H1 (cell line): ENCODE data around the gene BRD8. TPM values are rescaled to one million over a fixed set of nuclear protein-coding genes. Genes with fewer than 3 reads are reported as not detected.

Experiments
- CTCF ChIA-PET: fragments of 300-600 bp; sonication (Branson Sonifier 250); formaldehyde crosslinking; loops from one replicate; lab custom pipeline; 2021; ENCODE audit not compliant: partially characterized antibody; lab: Charles Lee
- POLR2A ChIA-PET: fragments of 300-600 bp; sonication (Branson Sonifier 250); formaldehyde crosslinking; loops from one replicate; lab custom pipeline; 2021; ENCODE audit warnings: inconsistent platforms; ENCODE audit not compliant: partially characterized antibody; lab: Charles Lee
- DNase-seq, 2 experiments: peaks; one replicate each; pipeline versions ENCODE4 v3.0.0 to v3.0.0-alpha.2; 2010 to 2022; ENCODE audit warnings: low spot score in 2 of 2, low read depth in 1 of 2, mixed read lengths in 1 of 2
- FAIRE-seq: peaks from 2 replicates; lab custom pipeline; 2011; peaks lifted over from hg19 to GRCh38; lab: Jason Lieb, UNC
- H2AFZ ChIP-seq: 2 replicates; pipeline ENCODE4 v1.8.1; 2012; ENCODE audit warnings: low read length, inconsistent platforms
- H2AK5ac ChIP-seq: 2 replicates; pipeline ENCODE4 v1.6.1; 2013; ENCODE audit warnings: low read depth, low read length
- H2BK120ac ChIP-seq: replicated peaks from 2 replicates; pipeline ENCODE3; 2013; ENCODE audit warnings: low read depth, low read length, inconsistent platforms
- H2BK12ac ChIP-seq: 2 replicates; pipeline ENCODE4 v1.6.1; 2013; ENCODE audit warnings: low read depth, low read length
- H2BK15ac ChIP-seq: 2 replicates; pipeline ENCODE4 v1.6.1; 2013; ENCODE audit warnings: low read length
- H2BK20ac ChIP-seq: 2 replicates; pipeline ENCODE4 v1.6.1; 2013; ENCODE audit warnings: low read length
- H2BK5ac ChIP-seq: 2 replicates; pipeline ENCODE4 v1.6.1; 2013; ENCODE audit warnings: low read depth, low read length
- H3K14ac ChIP-seq: 2 replicates; pipeline ENCODE4 v1.6.1; 2013; ENCODE audit warnings: inconsistent platforms; ENCODE audit not compliant: insufficient read length
- H3K18ac ChIP-seq: 2 replicates; pipeline ENCODE4 v1.6.1; 2013; ENCODE audit warnings: low read length; ENCODE audit errors: extremely low read depth
- H3K23ac ChIP-seq: 2 replicates; pipeline ENCODE4 v1.6.1; 2013; ENCODE audit warnings: inconsistent platforms; ENCODE audit not compliant: insufficient read length
- H3K23me2 ChIP-seq: 2 replicates; pipeline ENCODE4 v1.6.1; 2013; ENCODE audit warnings: low read depth, low read length
- H3K27ac ChIP-seq: 2 replicates; pipeline ENCODE4 v1.6.1; 2011; ENCODE audit warnings: low read depth, low read length, inconsistent platforms
- H3K27me3 ChIP-seq, 4 experiments: replicated peaks in 1 of 4; 1 replicate in 1 of 4; 2 replicates in 3 of 4; pipeline versions ENCODE4 v1.6.1 to v1.8.1; 2011 to 2013; ENCODE audit warnings: low read length in 3 of 4, mild to moderate bottlenecking in 3 of 4, inconsistent platforms in 2 of 4, mixed read lengths in 2 of 4, moderate library complexity in 1 of 4; ENCODE audit not compliant: control insufficient read depth in 3 of 4, insufficient read depth in 3 of 4; ENCODE audit errors: extremely low read depth in 1 of 4
- H3K36me3 ChIP-seq, 4 experiments: 2 replicates each; pipeline versions ENCODE4 v1.6.1 to v1.8.1; 2011 to 2013; ENCODE audit warnings: mild to moderate bottlenecking in 4 of 4, low read length in 3 of 4, moderate library complexity in 2 of 4, control low read depth in 1 of 4, inconsistent platforms in 1 of 4; ENCODE audit not compliant: insufficient read depth in 4 of 4, control insufficient read depth in 2 of 4
- H3K4ac ChIP-seq: replicated peaks from 2 replicates; pipeline ENCODE3; 2013; ENCODE audit warnings: low read length, low read depth, mixed read lengths, inconsistent platforms; ENCODE audit not compliant: insufficient read length
- H3K4me1 ChIP-seq, 4 experiments: replicated peaks in 1 of 4; 1 replicate in 1 of 4; 2 replicates in 3 of 4; pipeline versions ENCODE4 v1.6.1 to v1.8.1; 2011 to 2013; ENCODE audit warnings: low read length in 3 of 4, inconsistent platforms in 2 of 4, mixed read lengths in 1 of 4; ENCODE audit not compliant: insufficient read depth in 4 of 4, control insufficient read depth in 3 of 4
- H3K4me2 ChIP-seq, 2 experiments: 2 replicates each; pipeline versions ENCODE4 v1.6.1 to v1.8.1; 2011 to 2013; ENCODE audit warnings: low read depth in 2 of 2, low read length in 2 of 2, control low read depth in 1 of 2, inconsistent platforms in 1 of 2, mild to moderate bottlenecking in 1 of 2; ENCODE audit not compliant: insufficient read depth in 1 of 2
- H3K4me3 ChIP-seq, 4 experiments: fragments of 200-600, 300-600 bp in 1 of 4; sonication (generic), shearing (Covaris generic), sonication (Bioruptor Twin) in 1 of 4; 2 replicates each; pipeline versions ENCODE4 v1.5.1 to v1.8.1; 2011 to 2016; ENCODE audit warnings: low read length in 4 of 4, low read depth in 3 of 4, control low read depth in 2 of 4, inconsistent platforms in 2 of 4, mild to moderate bottlenecking in 2 of 4, mixed read lengths in 1 of 4, moderate library complexity in 1 of 4; ENCODE audit not compliant: insufficient read depth in 2 of 4; ENCODE audit errors: extremely low read depth in 1 of 4
- H3K56ac ChIP-seq: replicated peaks from 2 replicates; pipeline ENCODE3; 2013; ENCODE audit warnings: low read depth, mild to moderate bottlenecking, mixed read lengths, low read length, inconsistent platforms; ENCODE audit not compliant: insufficient read length
- H3K79me1 ChIP-seq: 2 replicates; pipeline ENCODE4 v1.6.1; 2013; ENCODE audit warnings: low read depth, low read length, control low read depth
- H3K79me2 ChIP-seq, 2 experiments: 2 replicates each; pipeline versions ENCODE4 v1.6.1 to v1.8.1; 2012 to 2013; ENCODE audit warnings: low read length in 2 of 2, mild to moderate bottlenecking in 2 of 2, inconsistent platforms in 1 of 2; ENCODE audit not compliant: insufficient read depth in 2 of 2, control insufficient read depth in 1 of 2
- H3K9ac ChIP-seq, 4 experiments: replicated peaks in 1 of 4; 1 replicate in 1 of 4; 2 replicates in 3 of 4; pipeline versions ENCODE4 v1.6.1 to v1.8.1; 2011 to 2013; ENCODE audit warnings: low read depth in 3 of 4, low read length in 3 of 4, control low read depth in 2 of 4, mild to moderate bottlenecking in 2 of 4, moderate library complexity in 2 of 4, inconsistent platforms in 1 of 4; ENCODE audit errors: extremely low read depth in 1 of 4
- H3K9me3 ChIP-seq, 2 experiments: 2 replicates each; pipeline versions ENCODE4 v1.6.1 to v1.8.1; 2012 to 2013; ENCODE audit warnings: mild to moderate bottlenecking in 2 of 2, moderate library complexity in 2 of 2, control low read depth in 1 of 2, inconsistent platforms in 1 of 2, low read depth in 1 of 2, low read length in 1 of 2, mixed read lengths in 1 of 2; ENCODE audit not compliant: insufficient read depth in 2 of 2
- H4K20me1 ChIP-seq, 2 experiments: replicated peaks in 1 of 2; 2 replicates each; pipeline versions ENCODE3 to v1.8.1; 2011 to 2013; ENCODE audit warnings: inconsistent platforms in 2 of 2, low read length in 2 of 2, mild to moderate bottlenecking in 1 of 2; ENCODE audit not compliant: insufficient read depth in 2 of 2, control insufficient read depth in 1 of 2
- H4K5ac ChIP-seq: 2 replicates; pipeline ENCODE4 v1.6.1; 2013; ENCODE audit warnings: low read length, low read depth, mixed read lengths, inconsistent platforms; ENCODE audit not compliant: insufficient read length
- H4K8ac ChIP-seq: 2 replicates; pipeline ENCODE4 v1.8.0; 2013; ENCODE audit warnings: mild to moderate bottlenecking, moderate library complexity, low read length, inconsistent platforms; ENCODE audit not compliant: insufficient read depth; ENCODE audit errors: extremely low read depth
- H4K91ac ChIP-seq: replicated peaks from 2 replicates; pipeline ENCODE3; 2013; ENCODE audit warnings: low read length, mixed read lengths, inconsistent platforms; ENCODE audit not compliant: insufficient read length
- BACH1 ChIP-seq: IDR thresholded peaks from 2 replicates; pipeline ENCODE4 v1.6.1; 2012; ENCODE audit warnings: low read length, improper control_type of control experiment
- CHD1 ChIP-seq: IDR thresholded peaks from 2 replicates; pipeline ENCODE4 v1.6.1; 2012; ENCODE audit warnings: low read depth, low read length, improper control_type of control experiment
- FOSL1 ChIP-seq: IDR thresholded peaks from 2 replicates; pipeline ENCODE4 v1.6.1; 2011; ENCODE audit warnings: mild to moderate bottlenecking, low read depth, low read length, moderate library complexity; ENCODE audit not compliant: insufficient read depth
- HDAC6 ChIP-seq: IDR thresholded peaks from one replicate; pipeline ENCODE4 v1.7.1; 2012; ENCODE audit warnings: low read depth, mild to moderate bottlenecking, inconsistent platforms, low read length, moderate library complexity
- JUN ChIP-seq: IDR thresholded peaks from 2 replicates; pipeline ENCODE4 v1.6.1; 2011; ENCODE audit warnings: low read depth, mild to moderate bottlenecking, improper control_type of control experiment, low read length
- KDM1A ChIP-seq: fragments of 200-600, 300-600 bp; sonication (generic); IDR thresholded peaks from 2 replicates; pipeline ENCODE4 v1.7.1; 2016; ENCODE audit warnings: mild to moderate bottlenecking, low read length, borderline replicate concordance
- NANOG ChIP-seq: IDR thresholded peaks from 2 replicates; pipeline ENCODE4 v1.6.1; 2011; ENCODE audit warnings: low read length, low read depth, mild to moderate bottlenecking, inconsistent platforms; ENCODE audit not compliant: insufficient read depth, poor library complexity, severe bottlenecking
- PHF8 ChIP-seq: fragments of 200-600 bp; sonication (generic); conservative IDR thresholded peaks from 2 replicates; pipeline ENCODE4 v1.7.1; 2012; ENCODE audit warnings: low read depth, mild to moderate bottlenecking, inconsistent platforms, low read length, moderate library complexity
- SUZ12 ChIP-seq: fragments of 200-600 bp; sonication (generic); IDR thresholded peaks from 2 replicates; pipeline ENCODE4 v1.6.1; 2012; ENCODE audit warnings: mild to moderate bottlenecking, inconsistent platforms, low read length, moderate library complexity, mixed read lengths
- WGBS, 2 experiments: shearing (Covaris generic) in 1 of 2; methylation state at CpG; one replicate each; pipeline versions ENCODE4 v1.1.6 to v1.1.7; 2013 to 2015; ENCODE audit warnings: low lambda C conversion rate in 2 of 2, mixed read lengths in 2 of 2, inconsistent platforms in 1 of 2, low coverage in 1 of 2, missing lambda C conversion rate in 1 of 2; ENCODE audit not compliant: insufficient replicate concordance in 2 of 2, insufficient coverage in 1 of 2, insufficient read length in 1 of 2; ENCODE audit errors: extremely low coverage in 1 of 2, missing lambda C conversion rate in 1 of 2; 5-methylcytosine and 5-hydroxymethylcytosine counted together
- polyA plus RNA-seq, 7 experiments: library from polyadenylated mRNA; depleted of rRNA in 3 of 7; stranded (reverse) in 5 of 7; unstranded in 2 of 7; fragments of >200 nt in 5 of 7; fragments of 200-250 nt in 2 of 7; gene quantifications; 1 replicate in 5 of 7; 2 replicates in 1 of 7; 4 replicates in 1 of 7; pipeline versions ENCODE4 v1.2.1 to v1.2.3, GENCODE V29; 2011 to 2013; ENCODE audit warnings: missing spikeins in 2 of 7, mixed read lengths in 2 of 7
- total RNA-seq: library from RNA; stranded (reverse); fragmentation: NEBNext Ultra II Directional; extraction: Animal tissue kit (Norgen Biotek cat#: 25700); gene quantifications from 2 replicates; pipeline ENCODE4 v1.2.1, GENCODE V29; 2021

The BRD8 gene
- total and polyA plus RNA-seq, 2 of the 8 experiments (the other 6 are each of a cell fraction or from before 2014, with no cell fraction given), result 37.8 to 75.8 TPM

DNA sequence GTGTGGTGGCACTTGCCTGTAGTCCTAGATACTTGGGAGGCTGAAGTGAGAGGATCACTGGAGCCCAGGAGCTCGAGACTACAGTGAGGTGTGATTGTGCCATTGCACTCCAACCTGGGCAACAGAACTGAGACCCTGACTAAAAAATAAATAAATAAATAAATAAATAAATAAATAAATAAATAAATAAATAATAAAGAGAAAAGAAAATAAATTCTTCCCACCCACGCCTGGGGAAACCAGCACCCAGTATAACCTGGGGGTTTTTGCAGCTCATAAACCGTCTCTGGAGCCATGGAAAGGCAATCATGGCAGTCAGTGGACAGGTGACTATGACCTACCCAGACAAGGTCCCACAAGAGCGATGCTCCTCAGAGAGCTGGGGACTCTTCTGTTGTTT, 86.7 kb downstream of the BRD8 start:
- Histone ChIP-seq H4K20me1 (peaks cover 2 to 3% of the 10 kb centered on the region in 2 experiments), H3K56ac (no peak overlapping the region), H3K79me2 (no peaks in the 10 kb centered on the region), H3K23ac (no peak overlapping the region), H2BK5ac (no peak overlapping the region), H3K27me3 (peaks cover 38 to 68% (median 65%) of the 10 kb centered on the region in 4 experiments), H3K4me1 (peaks cover 12 to 23% (median 20%) of the 10 kb centered on the region in 4 experiments), H3K23me2 (peaks cover 4% of the 10 kb centered on the region; the same call in 1 of the 2 replicates), H4K8ac (no peak overlapping the region), H2BK12ac (no peak overlapping the region), H3K36me3 (no peaks in the 10 kb centered on the region), H4K5ac (no peak overlapping the region), H3K27ac (no peak overlapping the region), H2AFZ (no peak overlapping the region), H4K91ac (no peak overlapping the region), H3K4ac (no peak overlapping the region), H3K9me3 (no peaks in the 10 kb centered on the region), H2AK5ac (no peak overlapping the region), H3K14ac (no peak overlapping the region), H3K79me1 (no peaks in the 10 kb centered on the region; the same call in 1 of the 2 replicates), H2BK120ac (no peak overlapping the region), H3K18ac (no peak overlapping the region), H3K9ac (no peak overlapping the region), H2BK15ac (no peak overlapping the region), H2BK20ac (no peak overlapping the region), H3K4me2 (no peak overlapping the region), H3K4me3 (no peak overlapping the region)
- ChIA-PET POLR2A (no interaction called here), CTCF (interaction anchor here (0.6 to 5.6 kb wide), 9 partner anchors 9 to 1481 kb away, joined by 3 to 35 read pairs (median 6); no protein-coding TSS in a partner anchor)
- DNase-seq, result no peak
- FAIRE-seq, result no peak
- 81% methylated on average over 4 of the region's 4 CpGs; no CpG with 5 or more reads in 1 of the 2 experiments for WGBS, 2 experiments
- TF ChIP-seq FOSL1 (no peak), SUZ12 (no peak), CHD1 (no peak), KDM1A (no peak), HDAC6 (no peak), JUN (no peak), PHF8 (no peak), BACH1 (no peak), NANOG (no peak)
